ENCODE measurements around the gene TEX30.

Gene TEX30

DNA sequence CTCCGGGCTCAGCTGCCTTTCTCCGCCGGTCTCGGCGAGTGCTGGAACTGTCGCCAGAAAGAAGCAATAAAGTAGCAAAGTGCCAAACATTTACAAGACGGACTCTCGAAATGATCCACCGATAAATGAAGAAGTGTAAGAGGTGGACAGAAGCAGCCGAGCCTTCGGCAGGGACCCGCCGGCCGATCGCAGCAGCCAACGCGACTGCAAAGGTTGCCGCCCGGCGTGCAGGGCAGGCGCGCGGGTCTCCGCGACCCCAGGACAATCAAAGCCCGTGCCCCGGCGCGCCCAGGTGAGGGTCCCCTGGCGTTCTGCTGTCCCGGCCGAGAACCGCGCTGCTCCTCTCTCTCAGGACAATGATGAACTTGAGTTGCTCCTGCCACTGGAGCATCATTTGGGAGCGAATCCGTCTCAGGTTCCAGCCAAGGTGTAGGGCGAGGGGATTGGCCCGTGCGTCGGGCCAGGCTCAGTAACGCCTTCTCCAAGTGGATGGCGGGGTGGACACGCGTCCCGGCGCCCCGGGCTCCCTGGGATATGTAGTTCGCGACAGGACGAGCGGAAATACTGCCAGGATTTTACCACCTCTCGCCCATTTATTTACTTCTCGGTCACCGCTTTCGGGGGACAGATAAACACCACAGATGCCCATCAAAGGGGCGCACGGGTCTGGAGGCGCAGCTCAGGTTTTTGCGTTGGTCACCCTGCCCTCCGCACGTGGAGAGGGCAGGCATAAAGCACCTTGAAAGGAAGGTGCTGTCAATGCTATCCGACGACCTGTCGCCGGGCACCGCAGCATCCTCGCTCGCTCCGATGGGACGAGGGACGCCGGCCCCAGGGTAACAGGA, 25.2 kb upstream of the TEX30 start, which contains the start of the genes BIVM and POGLUT2:
Gene BIVM (plus strand): TSS at position 539 of the 845 bp plus-strand sequence. CDS start 8,149 bp downstream, outside the sequence.
Gene POGLUT2 (minus strand): TSS at position 396 of the 845 bp plus-strand sequence. CDS start 306 bp downstream, at position 90.
- Histone ChIP-seq H3K4me3 (ENCODE audit: low read length in 2 of 2) (peak within 1 kb of the TSS; percentile 89 to 92), H3K14ac (ENCODE audit: low read length) (peak within 1 kb of the TSS; percentile 56), H3K18ac (ENCODE audit: low read length) (peak within 1 kb of the TSS; percentile 92), H3K23ac (ENCODE audit: low read depth, low read length, poor library complexity) (peak within 1 kb of the TSS; percentile 73), H2BK5ac (ENCODE audit: low read length) (no peak within 1 kb of the TSS), H2BK12ac (ENCODE audit: low read length) (no peak within 1 kb of the TSS), H3K27me3 (ENCODE audit: control insufficient read depth in 3 of 3, insufficient read depth in 3 of 3, low read depth in 1 of 3, low read length in 3 of 3) (peaks cover 0 to 19% (median 4%) of the 10 kb centered on the region in 3 experiments), H3K4me1 (ENCODE audit: control insufficient read depth in 2 of 2, insufficient read depth in 1 of 2, low read depth in 1 of 2, low read length in 2 of 2) (peaks cover 0 to 5% of the 10 kb centered on the region in 2 donors), H3K4ac (ENCODE audit: low read length) (no peak within 1 kb of the TSS), H3K4me2 (ENCODE audit: insufficient read depth, low read length, poor library complexity, severe bottlenecking) (peak within 1 kb of the TSS; percentile 94), H2BK15ac (ENCODE audit: low read length) (no peak within 1 kb of the TSS), H2AFZ (ENCODE audit: low read length) (peak within 1 kb of the TSS; percentile 99), H3K9ac (ENCODE audit: low read depth, low read length, poor library complexity) (peak within 1 kb of the TSS; percentile 88), H3K27ac (replicated peaks; ENCODE audit: low read length) (no peak within 1 kb of the TSS), H2AK5ac (ENCODE audit: low read depth, low read length) (peak within 1 kb of the TSS; percentile 63), H3K9me3 (replicated peaks in 1 of 2; ENCODE audit: control insufficient read depth in 2 of 2, insufficient read depth in 1 of 2, low read depth in 1 of 2, low read length in 2 of 2) (no peaks in the 10 kb centered on the region), H2BK120ac (ENCODE audit: low read depth, low read length) (no peak within 1 kb of the TSS), H3K79me1 (ENCODE audit: low read depth, low read length) (no peaks in the 10 kb centered on the region), H3K36me3 (replicated peaks in 1 of 2; ENCODE audit: control insufficient read depth in 2 of 2, insufficient read depth in 2 of 2, low read length in 2 of 2) (peaks cover 0 to 31% of the 10 kb centered on the region in 2 donors), H4K8ac (ENCODE audit: low read depth, low read length) (no peak within 1 kb of the TSS), H4K91ac (ENCODE audit: low read depth, low read length, poor library complexity) (no peak within 1 kb of the TSS)
- peak; percentile 86 for DNase-seq (ENCODE audit: low spot score)
- no CpG with 5 or more reads among the region's 72 CpGs for WGBS, 2 donors (ENCODE audit: extremely low coverage in 2 of 2, insufficient read length in 2 of 2, insufficient replicate concordance in 1 of 2)

DNA sequence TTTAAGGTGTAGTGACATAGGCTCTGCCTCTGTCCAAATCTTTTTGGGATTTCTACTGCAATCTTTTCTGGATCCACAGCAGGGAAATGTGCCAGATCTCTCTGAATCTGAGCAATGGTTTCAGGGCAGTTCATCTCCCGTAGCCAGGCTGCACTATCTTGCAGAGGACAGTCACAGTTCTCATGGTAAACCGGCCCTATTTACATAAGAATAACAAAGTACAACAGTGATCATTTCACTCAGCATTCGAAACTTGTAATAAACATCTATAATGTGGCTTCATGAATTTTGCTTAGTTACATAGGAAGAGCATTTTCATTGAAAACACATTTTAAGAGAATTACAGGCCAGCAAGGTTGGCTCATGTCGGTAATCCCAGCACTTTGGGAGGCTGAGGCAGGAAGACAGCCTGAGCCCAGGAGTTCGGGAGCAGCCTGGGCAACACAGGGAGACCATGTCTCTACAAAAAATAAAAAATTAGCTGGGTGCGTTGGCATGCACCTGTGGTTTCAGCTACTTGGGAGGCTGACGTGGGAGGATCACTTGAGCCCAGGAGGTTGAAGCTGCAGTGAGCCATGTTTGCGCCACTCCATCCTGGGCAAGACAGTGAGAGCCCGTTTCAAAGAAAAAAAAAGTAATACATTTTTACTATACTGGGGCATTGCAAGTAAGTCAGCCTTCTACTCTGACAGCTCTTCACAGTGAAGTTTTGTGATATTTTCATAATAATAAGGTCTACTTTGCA, 20.2 kb upstream of the TEX30 start:
- H2BK12ac ChIP-seq (ENCODE audit: low read length): no peak overlapping the region
- no CpG with 5 or more reads among the region's 9 CpGs for WGBS, 2 donors (ENCODE audit: extremely low coverage in 2 of 2, insufficient read length in 2 of 2, insufficient replicate concordance in 1 of 2)
- no peaks in the 10 kb centered on the region for H3K79me1 ChIP-seq (ENCODE audit: low read depth, low read length)
- H3K14ac ChIP-seq (ENCODE audit: low read length): no peak overlapping the region
- H4K8ac ChIP-seq (ENCODE audit: low read depth, low read length): no peak overlapping the region
- no peak overlapping the region for H3K27ac ChIP-seq (replicated peaks; ENCODE audit: low read length)
- H3K27me3 ChIP-seq (ENCODE audit: control insufficient read depth in 3 of 3, insufficient read depth in 3 of 3, low read depth in 1 of 3, low read length in 3 of 3): peaks cover 0 to 6% (median 0%) of the 10 kb centered on the region in 3 experiments
- DNase-seq (ENCODE audit: low spot score): no peak
- H2BK120ac ChIP-seq (ENCODE audit: low read depth, low read length): no peak overlapping the region
- H3K9me3 ChIP-seq (replicated peaks in 1 of 2; ENCODE audit: control insufficient read depth in 2 of 2, insufficient read depth in 1 of 2, low read depth in 1 of 2, low read length in 2 of 2): no peaks in the 10 kb centered on the region
- no peak overlapping the region for H3K4ac ChIP-seq (ENCODE audit: low read length)
- no peak overlapping the region for H2BK5ac ChIP-seq (ENCODE audit: low read length)
- no peak overlapping the region for H4K91ac ChIP-seq (ENCODE audit: low read depth, low read length, poor library complexity)
- H2AK5ac ChIP-seq (ENCODE audit: low read depth, low read length): no peak overlapping the region
- H3K9ac ChIP-seq (ENCODE audit: low read depth, low read length, poor library complexity): no peak overlapping the region
- no peak overlapping the region for H3K4me3 ChIP-seq (ENCODE audit: low read length in 2 of 2)
- H3K4me1 ChIP-seq (ENCODE audit: control insufficient read depth in 2 of 2, insufficient read depth in 1 of 2, low read depth in 1 of 2, low read length in 2 of 2): no peaks in the 10 kb centered on the region
- peaks cover 0 to 77% of the 10 kb centered on the region in 2 donors for H3K36me3 ChIP-seq (replicated peaks in 1 of 2; ENCODE audit: control insufficient read depth in 2 of 2, insufficient read depth in 2 of 2, low read length in 2 of 2)
- no peak overlapping the region for H3K18ac ChIP-seq (ENCODE audit: low read length)
- H3K23ac ChIP-seq (ENCODE audit: low read depth, low read length, poor library complexity): no peak overlapping the region
- no peak overlapping the region for H2AFZ ChIP-seq (ENCODE audit: low read length)
- H3K4me2 ChIP-seq (ENCODE audit: insufficient read depth, low read length, poor library complexity, severe bottlenecking): no peak overlapping the region
- H2BK15ac ChIP-seq (ENCODE audit: low read length): no peak overlapping the region

DNA sequence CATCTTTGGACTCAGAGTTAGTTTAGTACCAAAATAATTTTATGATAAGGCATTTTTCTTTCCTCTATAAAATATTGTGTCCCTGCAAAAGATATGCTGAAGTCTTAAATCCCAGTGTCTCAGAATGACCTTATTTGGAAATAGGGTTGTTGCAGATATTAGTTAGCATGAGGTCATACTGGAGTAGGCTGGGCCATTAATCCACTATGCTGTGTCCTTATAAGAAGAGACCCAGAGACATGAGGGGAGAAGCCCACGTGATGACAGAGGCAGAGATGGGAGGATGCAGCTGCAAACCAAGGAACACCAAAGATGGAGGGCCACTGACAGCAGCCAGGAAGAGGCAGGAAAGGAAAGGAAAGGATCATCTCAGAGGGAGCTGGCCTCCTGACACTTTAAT, 18.8 kb upstream of the TEX30 start:
- Histone ChIP-seq H3K4me3 (ENCODE audit: low read length in 2 of 2) (no peak overlapping the region), H2BK15ac (ENCODE audit: low read length) (no peak overlapping the region), H3K79me1 (ENCODE audit: low read depth, low read length) (no peaks in the 10 kb centered on the region), H3K14ac (ENCODE audit: low read length) (no peak overlapping the region), H3K23ac (ENCODE audit: low read depth, low read length, poor library complexity) (no peak overlapping the region), H4K91ac (ENCODE audit: low read depth, low read length, poor library complexity) (no peak overlapping the region), H2BK5ac (ENCODE audit: low read length) (no peak overlapping the region), H2AFZ (ENCODE audit: low read length) (no peak overlapping the region), H3K9ac (ENCODE audit: low read depth, low read length, poor library complexity) (no peak overlapping the region), H3K27ac (replicated peaks; ENCODE audit: low read length) (no peak overlapping the region), H2BK120ac (ENCODE audit: low read depth, low read length) (no peak overlapping the region), H2AK5ac (ENCODE audit: low read depth, low read length) (no peak overlapping the region), H2BK12ac (ENCODE audit: low read length) (no peak overlapping the region), H3K18ac (ENCODE audit: low read length) (no peak overlapping the region), H3K4me2 (ENCODE audit: insufficient read depth, low read length, poor library complexity, severe bottlenecking) (no peak overlapping the region), H3K9me3 (replicated peaks in 1 of 2; ENCODE audit: control insufficient read depth in 2 of 2, insufficient read depth in 1 of 2, low read depth in 1 of 2, low read length in 2 of 2) (no peaks in the 10 kb centered on the region), H3K4me1 (ENCODE audit: control insufficient read depth in 2 of 2, insufficient read depth in 1 of 2, low read depth in 1 of 2, low read length in 2 of 2) (no peaks in the 10 kb centered on the region), H3K27me3 (ENCODE audit: control insufficient read depth in 3 of 3, insufficient read depth in 3 of 3, low read depth in 1 of 3, low read length in 3 of 3) (peaks cover 0 to 2% (median 0%) of the 10 kb centered on the region in 3 experiments), H3K36me3 (replicated peaks in 1 of 2; ENCODE audit: control insufficient read depth in 2 of 2, insufficient read depth in 2 of 2, low read length in 2 of 2) (peaks cover 0 to 90% of the 10 kb centered on the region in 2 donors), H3K4ac (ENCODE audit: low read length) (no peak overlapping the region), H4K8ac (ENCODE audit: low read depth, low read length) (no peak overlapping the region)
- no peak for DNase-seq (ENCODE audit: low spot score)
- WGBS, 2 donors (ENCODE audit: extremely low coverage in 2 of 2, insufficient read length in 2 of 2, insufficient replicate concordance in 1 of 2): no CpG with 5 or more reads among the region's 1 CpG

DNA sequence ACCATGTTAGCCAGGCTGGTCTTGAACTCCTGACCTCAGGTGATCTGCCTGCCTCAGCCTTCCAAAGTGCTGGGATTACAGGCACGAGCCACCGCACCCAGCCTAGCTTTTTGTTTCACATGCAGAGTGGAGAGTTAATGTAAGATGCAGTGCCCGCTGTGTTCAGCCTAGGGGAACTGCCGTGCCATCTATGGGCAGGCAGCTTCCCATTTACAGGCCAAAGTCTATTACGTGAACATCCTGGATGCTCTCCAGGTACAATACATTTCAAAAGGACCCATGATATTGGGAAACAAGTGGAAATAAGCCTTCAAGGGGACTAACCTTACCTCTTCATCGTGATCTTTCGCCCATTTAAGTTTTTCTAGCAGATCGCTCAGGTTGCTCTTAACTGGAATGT, 15.1 kb upstream of the TEX30 start:
- peaks cover 4 to 96% of the 10 kb centered on the region in 2 donors for H3K36me3 ChIP-seq (replicated peaks in 1 of 2; ENCODE audit: control insufficient read depth in 2 of 2, insufficient read depth in 2 of 2, low read length in 2 of 2)
- no peaks in the 10 kb centered on the region for H3K27me3 ChIP-seq (ENCODE audit: control insufficient read depth in 3 of 3, insufficient read depth in 3 of 3, low read depth in 1 of 3, low read length in 3 of 3)
- H3K4me1 ChIP-seq (ENCODE audit: control insufficient read depth in 2 of 2, insufficient read depth in 1 of 2, low read depth in 1 of 2, low read length in 2 of 2): no peaks in the 10 kb centered on the region
- H2BK5ac ChIP-seq (ENCODE audit: low read length): no peak overlapping the region
- H4K8ac ChIP-seq (ENCODE audit: low read depth, low read length): no peak overlapping the region
- no peaks in the 10 kb centered on the region for H3K79me1 ChIP-seq (ENCODE audit: low read depth, low read length)
- no peak overlapping the region for H3K4ac ChIP-seq (ENCODE audit: low read length)
- no peak overlapping the region for H2AK5ac ChIP-seq (ENCODE audit: low read depth, low read length)
- H2BK15ac ChIP-seq (ENCODE audit: low read length): no peak overlapping the region
- no peak overlapping the region for H3K18ac ChIP-seq (ENCODE audit: low read length)
- no peak overlapping the region for H3K4me3 ChIP-seq (ENCODE audit: low read length in 2 of 2)
- WGBS, 2 donors (ENCODE audit: extremely low coverage in 2 of 2, insufficient read length in 2 of 2, insufficient replicate concordance in 1 of 2): no CpG with 5 or more reads among the region's 8 CpGs
- no peaks in the 10 kb centered on the region for H3K9me3 ChIP-seq (replicated peaks in 1 of 2; ENCODE audit: control insufficient read depth in 2 of 2, insufficient read depth in 1 of 2, low read depth in 1 of 2, low read length in 2 of 2)
- H3K27ac ChIP-seq (replicated peaks; ENCODE audit: low read length): no peak overlapping the region
- no peak overlapping the region for H3K4me2 ChIP-seq (ENCODE audit: insufficient read depth, low read length, poor library complexity, severe bottlenecking)
- H4K91ac ChIP-seq (ENCODE audit: low read depth, low read length, poor library complexity): no peak overlapping the region
- no peak overlapping the region for H2AFZ ChIP-seq (ENCODE audit: low read length)
- H3K23ac ChIP-seq (ENCODE audit: low read depth, low read length, poor library complexity): no peak overlapping the region
- H3K14ac ChIP-seq (ENCODE audit: low read length): no peak overlapping the region
- DNase-seq (ENCODE audit: low spot score): no peak
- H3K9ac ChIP-seq (ENCODE audit: low read depth, low read length, poor library complexity): no peak overlapping the region
- H2BK12ac ChIP-seq (ENCODE audit: low read length): no peak overlapping the region
- H2BK120ac ChIP-seq (ENCODE audit: low read depth, low read length): no peak overlapping the region

Measured in neuronal stem cell (in vitro differentiated cells).